SU-DHL-6 (cell line): ENCODE results near the gene CREG1.

Experiments used
- H2AFZ ChIP-seq: fragments of 200-600 bp; sonication (generic); 2 replicates; pipeline ENCODE4 v1.6.1; 2014; ENCODE audit warnings: low read depth, mild to moderate bottlenecking, moderate library complexity, mixed read lengths, antibody characterized with exemption, low read length; ENCODE audit not compliant: severe bottlenecking
- H3F3A ChIP-seq: fragments of 200-600 bp; shearing (Covaris generic); 2 replicates; pipeline ENCODE4 v1.6.0; 2016; ENCODE audit warnings: antibody characterized with exemption, mild to moderate bottlenecking; ENCODE audit not compliant: insufficient read depth
- H3K27ac ChIP-seq: fragments of 200-600 bp; sonication (generic); 2 replicates; pipeline ENCODE4 v1.5.1; 2016; ENCODE audit warnings: low read depth, mild to moderate bottlenecking, low read length, moderate library complexity, mixed read lengths
- H3K27me3 ChIP-seq: fragments of 200-600 bp; sonication (generic), shearing (Covaris generic); 2 replicates; pipeline ENCODE4 v1.6.0; 2014; ENCODE audit warnings: mild to moderate bottlenecking, low read length
- H3K36me3 ChIP-seq: fragments of 200-600 bp; sonication (generic); 2 replicates; pipeline ENCODE4 v1.6.1; 2014; ENCODE audit warnings: mild to moderate bottlenecking, low read length, mixed read lengths
- H3K4me2 ChIP-seq: fragments of 300-600, 200-600 bp; shearing (Covaris generic), sonication (generic); 2 replicates; pipeline ENCODE4 v1.6.0; 2014; ENCODE audit warnings: low read length, low read depth, mild to moderate bottlenecking; ENCODE audit not compliant: poor library complexity, severe bottlenecking
- H3K4me3 ChIP-seq: fragments of 200-600 bp; sonication (generic); 2 replicates; pipeline ENCODE4 v1.5.1; 2014; ENCODE audit warnings: antibody characterized with exemption, low read length, mild to moderate bottlenecking, mixed read lengths; ENCODE audit not compliant: insufficient read depth, poor library complexity, severe bottlenecking
- H3K79me2 ChIP-seq: fragments of 200-600 bp; sonication (generic); 2 replicates; pipeline ENCODE4 v1.6.1; 2014; ENCODE audit warnings: mild to moderate bottlenecking, low read length, moderate library complexity; ENCODE audit not compliant: insufficient read depth
- H3K9ac ChIP-seq: fragments of 200-600 bp; sonication (generic); 2 replicates; pipeline ENCODE4 v1.7.0; 2014; ENCODE audit warnings: mild to moderate bottlenecking, low read length
- H3K9me2 ChIP-seq: fragments of 200-600 bp; sonication (generic); replicated peaks from 2 replicates; pipeline ENCODE4 v1.6.1; 2014; ENCODE audit warnings: low read length; ENCODE audit not compliant: insufficient read depth
- H3K9me3 ChIP-seq: fragments of 200-600 bp; sonication (generic); 2 replicates; pipeline ENCODE4 v1.6.1; 2014; ENCODE audit warnings: low read length, mixed read lengths; ENCODE audit not compliant: insufficient read depth
- H4K20me1 ChIP-seq: fragments of 200-600 bp; sonication (generic); 2 replicates; pipeline ENCODE4 v1.6.1; 2014; ENCODE audit warnings: low read depth, mild to moderate bottlenecking, antibody characterized with exemption, low read length, moderate library complexity, mixed read lengths
- EZH2phosphoT487 ChIP-seq: fragments of 200-600 bp; sonication (generic), shearing (Covaris generic); conservative IDR thresholded peaks from 2 replicates; pipeline ENCODE4 v1.6.1; 2018; ENCODE audit warnings: mild to moderate bottlenecking, antibody characterized with exemption, low read length, moderate library complexity, mixed read lengths
- TF ChIP-seq, protein P1 (sequence below): fragments of 200-600 bp; sonication (generic); IDR thresholded peaks from one replicate; pipeline ENCODE4 v1.5.1; 2017; ENCODE audit warnings: antibody characterized with exemption, mild to moderate bottlenecking, low read length, moderate library complexity; ENCODE audit not compliant: insufficient read depth, poor library complexity, severe bottlenecking

The CREG1 gene

DNA sequence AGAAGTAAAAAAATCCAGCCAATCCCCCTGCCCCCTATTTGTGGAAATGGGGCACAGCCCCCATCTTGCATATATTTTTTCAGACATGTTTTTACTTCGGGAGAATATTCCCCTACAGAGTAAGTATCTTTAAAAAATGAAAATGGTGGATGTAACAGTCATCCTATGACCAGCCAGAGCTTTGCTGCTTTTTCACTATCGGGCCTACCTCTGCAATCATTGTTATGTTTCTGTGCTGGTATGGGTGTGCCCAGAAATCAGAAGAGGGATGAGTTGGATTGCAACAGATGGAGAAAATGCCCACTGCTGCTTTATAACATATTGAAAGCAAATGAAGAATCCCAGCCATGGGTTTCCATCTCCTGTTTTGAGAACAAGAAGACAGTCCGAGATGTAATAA is 38.1 kb downstream of the CREG1 start:
- TF ChIP-seq EZH2phosphoT487, result no peak
- TF ChIP-seq, protein P1, sequence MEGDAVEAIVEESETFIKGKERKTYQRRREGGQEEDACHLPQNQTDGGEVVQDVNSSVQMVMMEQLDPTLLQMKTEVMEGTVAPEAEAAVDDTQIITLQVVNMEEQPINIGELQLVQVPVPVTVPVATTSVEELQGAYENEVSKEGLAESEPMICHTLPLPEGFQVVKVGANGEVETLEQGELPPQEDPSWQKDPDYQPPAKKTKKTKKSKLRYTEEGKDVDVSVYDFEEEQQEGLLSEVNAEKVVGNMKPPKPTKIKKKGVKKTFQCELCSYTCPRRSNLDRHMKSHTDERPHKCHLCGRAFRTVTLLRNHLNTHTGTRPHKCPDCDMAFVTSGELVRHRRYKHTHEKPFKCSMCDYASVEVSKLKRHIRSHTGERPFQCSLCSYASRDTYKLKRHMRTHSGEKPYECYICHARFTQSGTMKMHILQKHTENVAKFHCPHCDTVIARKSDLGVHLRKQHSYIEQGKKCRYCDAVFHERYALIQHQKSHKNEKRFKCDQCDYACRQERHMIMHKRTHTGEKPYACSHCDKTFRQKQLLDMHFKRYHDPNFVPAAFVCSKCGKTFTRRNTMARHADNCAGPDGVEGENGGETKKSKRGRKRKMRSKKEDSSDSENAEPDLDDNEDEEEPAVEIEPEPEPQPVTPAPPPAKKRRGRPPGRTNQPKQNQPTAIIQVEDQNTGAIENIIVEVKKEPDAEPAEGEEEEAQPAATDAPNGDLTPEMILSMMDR, result no peak
- Histone ChIP-seq H3K27ac (no peak overlapping the region), H3F3A (no peaks in the 10 kb centered on the region), H3K4me2 (no peak overlapping the region), H3K9me3 (no peaks in the 10 kb centered on the region), H3K4me3 (no peak overlapping the region), H3K27me3 (no peaks in the 10 kb centered on the region), H2AFZ (no peak overlapping the region), H4K20me1 (no peaks in the 10 kb centered on the region), H3K36me3 (no peaks in the 10 kb centered on the region), H3K9ac (no peak overlapping the region), H3K9me2 (no peaks in the 10 kb centered on the region), H3K79me2 (no peaks in the 10 kb centered on the region)

DNA sequence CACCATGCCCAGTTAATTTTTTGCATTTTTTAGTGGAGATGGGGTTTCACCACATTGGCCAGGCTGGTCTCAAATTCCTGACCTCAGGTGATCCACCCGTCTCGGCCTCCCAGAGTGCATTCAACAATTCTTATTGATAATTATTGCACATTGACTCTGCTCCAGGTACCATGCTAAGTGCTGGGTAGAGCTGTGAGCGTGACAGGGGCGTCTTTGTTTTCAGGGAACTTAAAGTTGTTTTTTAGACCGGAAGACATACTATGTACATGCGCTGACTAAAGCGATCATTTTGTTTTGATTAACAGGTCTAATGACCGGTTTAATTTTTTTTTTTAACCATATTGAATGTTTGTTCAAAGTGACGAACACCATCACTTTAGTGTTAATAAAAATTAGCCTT is 39.3 kb downstream of the CREG1 start:
- no peak overlapping the region for H3K27ac ChIP-seq
- H4K20me1 ChIP-seq, result no peaks in the 10 kb centered on the region
- H3K9ac ChIP-seq, result no peak overlapping the region
- no peaks in the 10 kb centered on the region for H3K9me3 ChIP-seq
- H3F3A ChIP-seq, result no peaks in the 10 kb centered on the region
- no peak overlapping the region for H2AFZ ChIP-seq
- H3K9me2 ChIP-seq, result no peaks in the 10 kb centered on the region
- no peaks in the 10 kb centered on the region for H3K27me3 ChIP-seq
- H3K36me3 ChIP-seq, result no peaks in the 10 kb centered on the region
- no peak for TF ChIP-seq EZH2phosphoT487
- TF ChIP-seq, protein P1, result no peak
- H3K79me2 ChIP-seq, result no peaks in the 10 kb centered on the region
- H3K4me3 ChIP-seq, result no peak overlapping the region
- H3K4me2 ChIP-seq, result no peak overlapping the region

DNA sequence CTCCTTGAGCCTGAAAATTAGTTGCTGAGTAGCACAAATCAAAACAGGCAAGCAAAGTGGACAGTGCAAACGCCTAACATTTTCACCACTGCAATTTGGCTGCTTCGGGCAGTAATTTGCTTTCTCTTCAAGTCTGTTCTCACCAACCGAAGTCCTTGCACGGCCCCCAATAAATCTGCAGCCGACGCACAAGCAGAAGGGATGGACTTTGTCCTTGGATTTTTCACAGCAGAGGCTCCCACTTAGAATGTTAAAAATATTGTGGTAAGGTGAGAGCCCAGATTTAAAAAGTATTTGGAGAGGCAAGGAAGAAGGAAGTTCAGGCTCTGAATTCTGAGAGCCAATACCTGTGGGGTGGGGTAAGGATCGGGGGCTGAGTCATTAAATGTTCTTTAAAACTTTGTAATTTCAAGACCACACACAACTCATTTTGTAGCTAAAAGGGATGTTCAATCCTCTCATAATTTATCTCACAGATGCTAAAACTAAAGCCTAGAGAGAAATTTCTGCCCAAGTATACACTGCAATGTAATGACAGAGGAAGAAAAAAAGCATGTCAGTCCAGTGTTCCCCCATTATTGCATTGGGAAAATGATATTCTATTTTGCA is 41.4 kb downstream of the CREG1 start:
- Histone ChIP-seq H2AFZ (no peak overlapping the region), H4K20me1 (no peaks in the 10 kb centered on the region), H3K9me2 (no peaks in the 10 kb centered on the region), H3K36me3 (no peaks in the 10 kb centered on the region), H3K27me3 (no peaks in the 10 kb centered on the region), H3F3A (no peaks in the 10 kb centered on the region), H3K79me2 (no peaks in the 10 kb centered on the region), H3K9ac (no peak overlapping the region), H3K9me3 (no peaks in the 10 kb centered on the region), H3K4me2 (no peak overlapping the region), H3K27ac (no peak overlapping the region), H3K4me3 (no peak overlapping the region)
- TF ChIP-seq, protein P1, result no peak
- no peak for TF ChIP-seq EZH2phosphoT487
